HUES6 (cell line): ENCODE measurements around the gene ISM2.

ENCODE experiments used
- H3K27ac ChIP-seq: 2 replicates; pipeline ENCODE4 v1.7.0; 2013; ENCODE audit warnings: low read depth, mild to moderate bottlenecking, low read length, inconsistent platforms
- H3K27me3 ChIP-seq: 2 replicates; pipeline ENCODE4 v1.6.1; 2013; ENCODE audit warnings: low read length; ENCODE audit not compliant: control insufficient read depth, insufficient read depth
- H3K36me3 ChIP-seq: 2 replicates; pipeline ENCODE4 v1.6.1; 2013; ENCODE audit warnings: low read length; ENCODE audit not compliant: control insufficient read depth, insufficient read depth
- H3K4me1 ChIP-seq: 2 replicates; pipeline ENCODE4 v1.6.1; 2013; ENCODE audit warnings: low read length; ENCODE audit not compliant: control insufficient read depth, insufficient read depth
- H3K4me3 ChIP-seq: 2 replicates; pipeline ENCODE4 v1.5.1; 2013; ENCODE audit warnings: low read depth, low read length
- H3K9ac ChIP-seq: one replicate; pipeline ENCODE4 v1.6.1; 2013; ENCODE audit warnings: mild to moderate bottlenecking, low read length
- H3K9me3 ChIP-seq: 2 replicates; pipeline ENCODE4 v1.6.1; 2013; ENCODE audit warnings: low read depth, low read length; ENCODE audit not compliant: control insufficient read depth, insufficient read depth

ISM2 gene

GRCh38 chr14:77507762-77508161 is 9.1 kb upstream of the ISM2 start:
- Histone ChIP-seq H3K27me3 (no peaks in the 10 kb centered on the region), H3K9me3 (no peaks in the 10 kb centered on the region; the same call in 1 of the 2 replicates), H3K4me1 (no peaks in the 10 kb centered on the region), H3K27ac (no peak overlapping the region), H3K4me3 (no peak overlapping the region), H3K9ac (no peak overlapping the region), H3K36me3 (peaks cover 20% of the 10 kb centered on the region)

- Histone ChIP-seq H3K9me3 (no peaks in the 10 kb centered on the region; the same call in 1 of the 2 replicates), H3K4me3 (no peak overlapping the region), H3K36me3 (no peaks in the 10 kb centered on the region), H3K9ac (no peak overlapping the region), H3K4me1 (no peaks in the 10 kb centered on the region), H3K27me3 (peaks cover 10% of the 10 kb centered on the region), H3K27ac (no peak overlapping the region)
Observed at GRCh38 chr14:77505031-77505430, 6.4 kb upstream of the ISM2 start.

- H3K27ac ChIP-seq: no peak overlapping the region
Observed at GRCh38 chr14:77503138-77503537, 4.5 kb upstream of the ISM2 start.

GRCh38 chr14:77502109-77502782 is 3.6 kb upstream of the ISM2 start:
- Histone ChIP-seq H3K36me3 (no peaks in the 10 kb centered on the region), H3K9me3 (no peaks in the 10 kb centered on the region; the same call in 1 of the 2 replicates), H3K4me3 (no peak overlapping the region), H3K9ac (no peak overlapping the region), H3K27ac (no peak overlapping the region), H3K4me1 (no peaks in the 10 kb centered on the region), H3K27me3 (peaks cover 38% of the 10 kb centered on the region)

More at GRCh38 chr14:77503138-77503537, 4.5 kb upstream of the ISM2 start:
- no peaks in the 10 kb centered on the region for H3K36me3 ChIP-seq
- no peaks in the 10 kb centered on the region; the same call in 1 of the 2 replicates for H3K9me3 ChIP-seq
- peaks cover 29% of the 10 kb centered on the region for H3K27me3 ChIP-seq
- H3K4me3 ChIP-seq: no peak overlapping the region
- H3K9ac ChIP-seq: no peak overlapping the region
- H3K4me1 ChIP-seq: no peaks in the 10 kb centered on the region

GRCh38 chr14:77498984-77499527 is 440 bp upstream of the ISM2 start:
- H3K27me3 ChIP-seq: peaks cover 45% of the 10 kb centered on the region
- no peaks in the 10 kb centered on the region; the same call in 1 of the 2 replicates for H3K9me3 ChIP-seq
- no peak overlapping the region for H3K9ac ChIP-seq
- H3K4me3 ChIP-seq: peak overlapping the region; percentile 70
- H3K4me1 ChIP-seq: no peaks in the 10 kb centered on the region
- no peak overlapping the region for H3K27ac ChIP-seq
- no peaks in the 10 kb centered on the region for H3K36me3 ChIP-seq

- Histone ChIP-seq H3K4me1 (no peaks in the 10 kb centered on the region), H3K9me3 (no peaks in the 10 kb centered on the region)
Observed at GRCh38 chr14:77495334-77495733, 3.3 kb downstream of the ISM2 start.

GRCh38 chr14:77491056-77491455 is 7.6 kb downstream of the ISM2 start:
- Histone ChIP-seq H3K9ac (no peak overlapping the region), H3K27ac (no peak overlapping the region), H3K36me3 (no peaks in the 10 kb centered on the region), H3K4me3 (no peak overlapping the region), H3K4me1 (no peaks in the 10 kb centered on the region), H3K9me3 (no peaks in the 10 kb centered on the region), H3K27me3 (no peaks in the 10 kb centered on the region)

More at GRCh38 chr14:77495334-77495733, 3.3 kb downstream of the ISM2 start:
- Histone ChIP-seq H3K27me3 (peaks cover 37% of the 10 kb centered on the region), H3K4me3 (no peak overlapping the region), H3K27ac (no peak overlapping the region), H3K36me3 (no peaks in the 10 kb centered on the region), H3K9ac (no peak overlapping the region)

- Histone ChIP-seq H3K9me3 (no peaks in the 10 kb centered on the region), H3K4me1 (no peaks in the 10 kb centered on the region), H3K9ac (no peak overlapping the region), H3K27ac (no peak overlapping the region), H3K27me3 (no peaks in the 10 kb centered on the region), H3K36me3 (no peaks in the 10 kb centered on the region), H3K4me3 (no peak overlapping the region)
Observed at GRCh38 chr14:77490347-77490986, 8.1 kb downstream of the ISM2 start.

GRCh38 chr14:77489041-77489440 is 9.6 kb downstream of the ISM2 start:
- H3K4me3 ChIP-seq: no peak overlapping the region
- H3K9me3 ChIP-seq: no peaks in the 10 kb centered on the region
- no peaks in the 10 kb centered on the region for H3K27me3 ChIP-seq
- H3K9ac ChIP-seq: no peak overlapping the region
- no peak overlapping the region for H3K27ac ChIP-seq
- H3K4me1 ChIP-seq: no peaks in the 10 kb centered on the region
- no peaks in the 10 kb centered on the region for H3K36me3 ChIP-seq

- Histone ChIP-seq H3K9ac (no peak overlapping the region), H3K9me3 (no peaks in the 10 kb centered on the region), H3K27me3 (no peaks in the 10 kb centered on the region), H3K4me3 (no peak overlapping the region), H3K27ac (no peak overlapping the region), H3K36me3 (no peaks in the 10 kb centered on the region), H3K4me1 (no peaks in the 10 kb centered on the region)
Observed at GRCh38 chr14:77488558-77488957, 10.1 kb downstream of the ISM2 start.
